HFF-Myc (cell line): ENCODE results near the gene TMEM39B.
"Not testable (repeated sequence)": the region's sequence is repeated elsewhere in the genome, so short reads cannot be mapped to it uniquely, and the experiment has no call there.

Experiments used
- DNase-seq: peaks from one replicate; pipeline ENCODE4 v3.0.0-alpha.2; 2011; ENCODE audit warnings: low read depth; ENCODE audit errors: extremely low read depth
- H3K4me3 ChIP-seq: replicated peaks from 2 replicates; pipeline ENCODE4 v1.5.1; 2011; ENCODE audit warnings: low read depth, mild to moderate bottlenecking, control low read depth, low read length
- TF ChIP-seq, protein P1 (sequence below): IDR thresholded peaks from 2 replicates; pipeline ENCODE4 v1.5.1; 2012; ENCODE audit warnings: mild to moderate bottlenecking, low read depth, low read length, control low read depth; ENCODE audit errors: missing control alignments

The TMEM39B gene

GRCh38 chr1:32122151-32122550 is 49.4 kb downstream of the TMEM39B start:
- no peak for DNase-seq
- H3K4me3 ChIP-seq = no peak overlapping the region
- TF ChIP-seq, protein P1, sequence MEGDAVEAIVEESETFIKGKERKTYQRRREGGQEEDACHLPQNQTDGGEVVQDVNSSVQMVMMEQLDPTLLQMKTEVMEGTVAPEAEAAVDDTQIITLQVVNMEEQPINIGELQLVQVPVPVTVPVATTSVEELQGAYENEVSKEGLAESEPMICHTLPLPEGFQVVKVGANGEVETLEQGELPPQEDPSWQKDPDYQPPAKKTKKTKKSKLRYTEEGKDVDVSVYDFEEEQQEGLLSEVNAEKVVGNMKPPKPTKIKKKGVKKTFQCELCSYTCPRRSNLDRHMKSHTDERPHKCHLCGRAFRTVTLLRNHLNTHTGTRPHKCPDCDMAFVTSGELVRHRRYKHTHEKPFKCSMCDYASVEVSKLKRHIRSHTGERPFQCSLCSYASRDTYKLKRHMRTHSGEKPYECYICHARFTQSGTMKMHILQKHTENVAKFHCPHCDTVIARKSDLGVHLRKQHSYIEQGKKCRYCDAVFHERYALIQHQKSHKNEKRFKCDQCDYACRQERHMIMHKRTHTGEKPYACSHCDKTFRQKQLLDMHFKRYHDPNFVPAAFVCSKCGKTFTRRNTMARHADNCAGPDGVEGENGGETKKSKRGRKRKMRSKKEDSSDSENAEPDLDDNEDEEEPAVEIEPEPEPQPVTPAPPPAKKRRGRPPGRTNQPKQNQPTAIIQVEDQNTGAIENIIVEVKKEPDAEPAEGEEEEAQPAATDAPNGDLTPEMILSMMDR = no peak

DNA sequence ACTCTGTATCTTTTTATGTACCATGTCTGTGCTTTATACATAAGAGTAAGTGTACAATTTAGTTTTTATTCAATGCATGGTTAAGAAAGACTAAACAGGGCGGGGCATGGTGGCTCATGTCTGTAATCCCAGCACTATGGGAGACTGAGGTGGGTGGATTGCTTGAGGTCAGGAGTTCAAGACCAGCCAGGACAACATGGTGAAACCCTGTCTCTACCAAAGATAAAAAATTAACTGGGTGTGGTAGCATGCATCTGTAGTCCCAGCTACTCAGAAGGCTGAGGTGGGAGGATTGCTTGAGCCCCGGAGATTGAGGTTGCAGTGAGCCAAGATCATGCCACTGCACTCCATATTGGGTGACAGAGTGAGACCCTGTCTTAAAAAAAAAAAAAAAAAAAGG is 50.6 kb downstream of the TMEM39B start:
- DNase-seq, H3K4me3 ChIP-seq: not testable (repeated sequence)

- TF ChIP-seq, protein P1 = no peak
- DNase-seq = no peak
- H3K4me3 ChIP-seq = no peak overlapping the region
Observed at GRCh38 chr1:32125313-32125712, 52.6 kb downstream of the TMEM39B start.

- H3K4me3 ChIP-seq = no peak overlapping the region
- no peak for DNase-seq
- TF ChIP-seq, protein P1 = no peak
Observed at GRCh38 chr1:32126770-32127169, 54.0 kb downstream of the TMEM39B start.

DNA sequence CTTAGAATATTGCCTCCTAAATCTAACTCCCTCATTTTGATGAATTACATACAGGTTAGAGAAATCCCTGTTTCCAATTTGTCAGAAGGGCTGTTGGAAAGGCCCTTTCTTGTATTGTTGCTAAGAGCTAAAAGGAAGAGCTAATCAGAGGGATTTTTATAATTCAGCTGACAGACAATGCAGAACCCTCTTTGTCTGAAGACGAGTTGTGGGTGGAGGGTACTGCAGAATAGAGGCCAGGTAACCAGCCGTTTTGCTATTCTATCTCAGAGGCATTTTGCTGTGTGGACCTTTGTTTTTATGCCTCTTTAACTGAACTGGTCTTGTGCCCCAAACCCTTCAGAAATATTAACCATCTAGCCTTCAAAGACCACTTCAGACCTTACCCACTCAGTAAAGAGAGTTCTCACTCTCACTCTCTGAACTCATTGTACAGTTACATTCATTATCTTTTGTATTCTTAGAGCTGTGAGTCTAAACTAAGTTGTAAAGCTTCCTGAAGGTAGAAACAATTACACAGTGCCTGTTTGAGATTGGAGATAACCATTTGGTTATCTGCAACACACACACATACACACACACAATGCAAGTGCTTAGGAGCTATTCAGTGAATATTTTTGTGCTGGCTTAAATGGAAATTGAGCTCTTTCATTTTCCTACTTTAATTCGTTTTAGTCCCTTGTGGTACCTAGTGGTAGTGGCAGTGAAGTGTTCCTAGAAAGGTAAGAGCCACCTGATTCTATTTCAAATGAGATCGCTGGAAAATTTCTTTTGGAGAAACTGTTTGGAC is 54.9 kb downstream of the TMEM39B start:
- no peak for DNase-seq
- H3K4me3 ChIP-seq = no peak overlapping the region
- TF ChIP-seq, protein P1 = no peak

DNA sequence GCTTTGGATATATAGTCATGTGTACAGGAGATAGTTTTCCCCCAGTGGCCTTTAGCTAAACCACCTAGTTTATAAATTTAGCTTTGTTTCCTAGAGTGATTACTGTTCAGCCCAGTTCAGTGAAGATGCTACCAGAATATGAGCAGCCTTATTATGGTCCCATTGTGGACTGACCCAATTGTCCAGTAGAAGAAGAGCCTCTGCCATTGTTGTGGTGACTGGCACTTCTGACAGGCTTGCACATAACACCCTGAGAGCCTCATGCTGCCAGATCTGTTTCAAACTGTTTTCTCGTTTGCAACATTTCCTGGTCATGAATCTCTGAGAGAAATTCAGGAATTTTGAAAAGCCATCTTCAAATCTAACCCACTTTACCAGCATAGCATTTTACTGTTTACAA is 55.7 kb downstream of the TMEM39B start:
- H3K4me3 ChIP-seq = no peak overlapping the region
- TF ChIP-seq, protein P1 = no peak
- DNase-seq = no peak

DNA sequence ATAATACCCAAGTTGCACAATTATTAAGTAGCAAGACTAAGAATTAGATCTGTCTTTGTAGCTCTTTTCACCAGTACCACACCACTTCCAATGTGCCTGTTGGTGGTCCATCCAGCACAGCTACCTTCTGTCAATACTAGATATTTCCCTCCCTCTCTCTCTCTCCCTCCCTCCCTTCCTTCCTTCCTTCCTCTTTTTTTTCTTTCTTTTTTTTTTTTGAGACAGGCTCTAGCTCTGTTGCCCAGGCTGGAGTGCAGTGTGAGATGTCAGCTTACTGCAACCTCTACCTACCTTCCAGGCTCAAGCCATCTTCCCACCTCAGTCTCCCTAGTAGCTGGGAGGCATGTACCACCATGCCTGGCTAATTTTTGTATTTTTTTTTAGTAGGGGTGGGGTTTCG is 56.2 kb downstream of the TMEM39B start:
- no peak for DNase-seq
- TF ChIP-seq, protein P1 = no peak
- H3K4me3 ChIP-seq = no peak overlapping the region

- H3K4me3 ChIP-seq, DNase-seq: not testable (repeated sequence)
Observed at GRCh38 chr1:32133950-32134280, 61.2 kb downstream of the TMEM39B start.
